PC-3 (cell line): Measurements from ENCODE around the gene TRMU. TPM values are rescaled to one million over a fixed set of nuclear protein-coding genes. Genes with fewer than 3 reads are reported as not detected.
"Not testable (repeated sequence)": the region's sequence is repeated elsewhere in the genome, so short reads cannot be mapped to it uniquely, and the experiment has no call there.

Experiments
- ATAC-seq: fragments of 200-7000 bp; cut with Tn5 transposase; 2 replicates; pipeline ENCODE4 v1.9.1; 2020; ENCODE audit warnings: mild to moderate bottlenecking, moderate library complexity
- BruUV-seq: library from RNA; stranded (reverse); fragments of 400-500 nt; replicated peaks from 2 replicates; lab custom pipeline; 2021; lab: Mats Ljungman, UMichigan
- CTCF ChIA-PET: fragments of 300-600 bp; sonication (Branson Sonifier 250); formaldehyde crosslinking; loops from one replicate; lab custom pipeline; 2022; ENCODE audit warnings: antibody characterized with exemption; lab: Charles Lee
- POLR2A ChIA-PET: fragments of 300-600 bp; sonication (Branson Sonifier 250); formaldehyde crosslinking; loops from one replicate; lab custom pipeline; 2022; ENCODE audit warnings: antibody characterized with exemption; ENCODE audit not compliant: unreplicated experiment; lab: Charles Lee
- DNase-seq: peaks from one replicate; pipeline ENCODE4 v3.0.0-alpha.2; 2015
- H2AFZ ChIP-seq: fragments of 300-600 bp; sonication (generic); 2 replicates; pipeline ENCODE4 v1.6.0; 2016; ENCODE audit warnings: antibody characterized with exemption, low read length
- H3F3A ChIP-seq: fragments of 300-600 bp; sonication (generic); one replicate; pipeline ENCODE4 v1.6.0; 2017; ENCODE audit warnings: antibody characterized with exemption, low read length, control low read depth, mild to moderate bottlenecking; ENCODE audit not compliant: unreplicated experiment
- H3K27ac ChIP-seq: fragments of 300-600 bp; sonication (generic); 2 replicates; pipeline ENCODE4 v1.5.1; 2016; ENCODE audit warnings: mild to moderate bottlenecking, low read length
- H3K27me3 ChIP-seq: fragments of 300-600 bp; sonication (generic); 2 replicates; pipeline ENCODE4 v1.6.1; 2016; ENCODE audit warnings: low read length, mixed read lengths
- H3K36me3 ChIP-seq: fragments of 300-600 bp; sonication (generic); 2 replicates; pipeline ENCODE4 v1.6.1; 2016; ENCODE audit warnings: low read depth, mixed run types, low read length, mixed read lengths
- H3K4me1 ChIP-seq: fragments of 300-600 bp; sonication (generic); 2 replicates; pipeline ENCODE4 v1.5.1; 2016; ENCODE audit warnings: low read length; ENCODE audit not compliant: insufficient read depth
- H3K4me2 ChIP-seq: fragments of 300-600 bp; sonication (generic); 2 replicates; pipeline ENCODE4 v1.6.0; 2016; ENCODE audit warnings: low read length
- H3K4me3 ChIP-seq: fragments of 300-600 bp; sonication (generic); 2 replicates; pipeline ENCODE4 v1.5.1; 2016; ENCODE audit warnings: mild to moderate bottlenecking, low read length, mixed read lengths
- H3K79me2 ChIP-seq: fragments of 300-600 bp; sonication (generic); 2 replicates; pipeline ENCODE4 v1.6.1; 2017; ENCODE audit warnings: low read length, mixed read lengths
- H3K9ac ChIP-seq: fragments of 300-600 bp; sonication (generic); 2 replicates; pipeline ENCODE4 v1.6.0; 2016; ENCODE audit warnings: mild to moderate bottlenecking, low read length
- H3K9me2 ChIP-seq: fragments of 300-600 bp; sonication (generic); replicated peaks from 2 replicates; pipeline ENCODE4 v1.6.1; 2016; ENCODE audit warnings: mixed run types, low read length, mixed read lengths
- H3K9me3 ChIP-seq: fragments of 300-600 bp; sonication (generic); 2 replicates; pipeline ENCODE4 v1.6.1; 2016; ENCODE audit warnings: low read length, mixed read lengths
- H4K20me1 ChIP-seq: fragments of 300-600 bp; sonication (generic); 2 replicates; pipeline ENCODE4 v1.6.1; 2016; ENCODE audit warnings: low read length, mixed read lengths
- CTCF ChIP-seq: fragments of 300-600 bp; sonication (generic); conservative IDR thresholded peaks from 2 replicates; pipeline ENCODE4 v1.5.1; 2017; ENCODE audit warnings: antibody characterized with exemption, low read depth, mild to moderate bottlenecking, low read length
- EZH2 ChIP-seq: fragments of 300-600 bp; sonication (generic); IDR thresholded peaks from one replicate; pipeline ENCODE4 v1.6.1; 2017; ENCODE audit warnings: antibody characterized with exemption, mild to moderate bottlenecking, low read length; ENCODE audit not compliant: unreplicated experiment
- EZH2phosphoT487 ChIP-seq: fragments of 300-600 bp; sonication (generic); IDR thresholded peaks from 2 replicates; pipeline ENCODE4 v1.6.1; 2018; ENCODE audit warnings: mild to moderate bottlenecking, antibody characterized with exemption, low read length, borderline replicate concordance
- intact Hi-C: fragments of 100-400 bp; cut with micrococcal nuclease; formaldehyde crosslinking; loops from 2 replicates; pipeline ENCODE4 v1.9.0; 2023
- total RNA-seq: library from RNA; depleted of rRNA; stranded (reverse); fragments of >200 nt; gene quantifications from 2 replicates; pipeline ENCODE4 v1.2.3, GENCODE V29; 2014

Gene TRMU
- total RNA-seq, 1 experiment from 2014 or later, result 63.5 TPM

- CTCF ChIA-PET, result no interaction called here
These were observed 65.9 kb downstream of the TRMU start for GRCh38 chr22:46401370-46401769.

GRCh38 chr22:46402505-46402904 is 67.0 kb downstream of the TRMU start:
- Histone ChIP-seq H4K20me1 (no peaks in the 10 kb centered on the region), H3F3A (no peaks in the 10 kb centered on the region), H3K4me1 (no peaks in the 10 kb centered on the region), H2AFZ (no peak overlapping the region), H3K4me3 (no peak overlapping the region), H3K27ac (no peak overlapping the region), H3K9me3 (no peaks in the 10 kb centered on the region), H3K4me2 (no peak overlapping the region), H3K27me3 (no peaks in the 10 kb centered on the region), H3K79me2 (no peaks in the 10 kb centered on the region), H3K9me2 (no peaks in the 10 kb centered on the region), H3K36me3 (no peaks in the 10 kb centered on the region), H3K9ac (no peak overlapping the region)
- no peak for ATAC-seq
- no peak for DNase-seq
- CTCF ChIA-PET, result no interaction called here
- BruUV-seq, result no TSS peak
- POLR2A ChIA-PET, result no interaction called here
- TF ChIP-seq EZH2 (no peak), EZH2phosphoT487 (no peak), CTCF (no peak)
- intact Hi-C loops, result no loop called here

More at GRCh38 chr22:46401370-46401769, 65.9 kb downstream of the TRMU start:
- DNase-seq, result no peak
- Histone ChIP-seq H3F3A (no peaks in the 10 kb centered on the region), H3K9me2 (no peaks in the 10 kb centered on the region), H3K4me1 (no peaks in the 10 kb centered on the region), H3K9ac (no peak overlapping the region), H3K79me2 (no peaks in the 10 kb centered on the region), H3K4me3 (no peak overlapping the region), H2AFZ (no peak overlapping the region), H3K4me2 (no peak overlapping the region), H3K27ac (no peak overlapping the region), H3K27me3 (no peaks in the 10 kb centered on the region), H3K36me3 (no peaks in the 10 kb centered on the region), H4K20me1 (no peaks in the 10 kb centered on the region), H3K9me3 (no peaks in the 10 kb centered on the region)
- intact Hi-C loops, result no loop called here
- POLR2A ChIA-PET, result no interaction called here
- BruUV-seq, result no TSS peak
- ATAC-seq, result no peak
- no peak for TF ChIP-seq EZH2phosphoT487
- no peak for TF ChIP-seq CTCF
- no peak for TF ChIP-seq EZH2

GRCh38 chr22:46403880-46404279 is 68.4 kb downstream of the TRMU start:
- H3K27ac ChIP-seq, H3K4me1 ChIP-seq, H4K20me1 ChIP-seq, intact Hi-C loops, DNase-seq, ATAC-seq, H3K9me3 ChIP-seq, H3K9me2 ChIP-seq, POLR2A ChIA-PET, H3K4me2 ChIP-seq, H3K9ac ChIP-seq, H3K79me2 ChIP-seq, BruUV-seq, H3F3A ChIP-seq, H3K4me3 ChIP-seq, H3K27me3 ChIP-seq, H3K36me3 ChIP-seq, H2AFZ ChIP-seq: not testable (repeated sequence)
- CTCF ChIA-PET, result interaction anchor here (0.6 kb wide), 1 partner anchor 124 kb away, joined by 4 read pairs; no protein-coding TSS in a partner anchor
